Breast epithelium (tissue), 4 donors: ENCODE measurements around the gene PFKP. TPM values are rescaled to one million over a fixed set of nuclear protein-coding genes. Genes with fewer than 3 reads are reported as not detected.

Source experiments
- DNase-seq, 2 donors: peaks; one replicate each; pipeline ENCODE4 v3.0.0-alpha.2; 2019; ENCODE audit warnings: low spot score in 2 of 2
- H3K27ac ChIP-seq, 2 donors: fragments of 200-600 bp; sonication (generic) in 1 of 2; one replicate each; pipeline ENCODE4 v1.5.1; 2016 to 2019; ENCODE audit warnings: mild to moderate bottlenecking in 1 of 2
- H3K27me3 ChIP-seq, 2 donors: fragments of 200-600 bp; sonication (generic) in 1 of 2; one replicate each; pipeline versions ENCODE4 v1.5.1 to v1.6.0; 2017 to 2019; ENCODE audit warnings: control low read depth in 1 of 2, mild to moderate bottlenecking in 1 of 2
- H3K36me3 ChIP-seq: fragments of 200-600 bp; one replicate; pipeline ENCODE4 v1.5.1; 2019
- H3K4me1 ChIP-seq, 2 donors: fragments of 200-600 bp; sonication (generic); one replicate each; pipeline ENCODE4 v1.5.1; 2016 to 2019; ENCODE audit warnings: control low read depth in 1 of 2
- H3K4me3 ChIP-seq, 3 donors: fragments of 200-600 bp; sonication (generic); 1 replicate in 2 of 3; 2 replicates in 1 of 3; pipeline ENCODE4 v1.5.1; 2016 to 2019; ENCODE audit warnings: mild to moderate bottlenecking in 3 of 3, moderate library complexity in 2 of 3
- H3K9me3 ChIP-seq, 2 donors: fragments of 200-600 bp; sonication (generic) in 1 of 2; one replicate each; pipeline ENCODE4 v1.5.1; 2016 to 2019; ENCODE audit warnings: control low read depth in 1 of 2
- POLR2A ChIP-seq: fragments of 450-650 bp; IDR thresholded peaks from one replicate; pipeline ENCODE4 v1.6.1; 2016; ENCODE audit warnings: antibody characterized with exemption, mild to moderate bottlenecking, moderate library complexity
- POLR2AphosphoS5 ChIP-seq, 3 donors: sonication (generic); formaldehyde crosslinking; IDR thresholded peaks; one replicate each; pipeline ENCODE4 v1.6.1; 2017; ENCODE audit warnings: antibody characterized with exemption in 3 of 3
- intact Hi-C: fragments of 100-400 bp; cut with DNase I; formaldehyde crosslinking; loops from one replicate; pipeline ENCODE4 v1.15.1; 2023; ENCODE audit warnings: low total_unique reads
- total RNA-seq, 3 donors: library from RNA; depleted of rRNA; stranded (reverse); fragments of >200 nt; gene quantifications; one replicate each; pipeline ENCODE4 v1.1.0, GENCODE V29; 2016
- TF ChIP-seq, protein P1 (sequence below), 3 donors: fragments of 450-650 bp; IDR thresholded peaks; one replicate each; pipeline ENCODE4 v1.5.1; 2016 to 2017; ENCODE audit warnings: antibody characterized with exemption in 3 of 3, mild to moderate bottlenecking in 3 of 3, moderate library complexity in 3 of 3

PFKP gene
- total RNA-seq, 3 donors from 2014 or later: 16.0 to 37.0 (median 32.9) TPM

DNA sequence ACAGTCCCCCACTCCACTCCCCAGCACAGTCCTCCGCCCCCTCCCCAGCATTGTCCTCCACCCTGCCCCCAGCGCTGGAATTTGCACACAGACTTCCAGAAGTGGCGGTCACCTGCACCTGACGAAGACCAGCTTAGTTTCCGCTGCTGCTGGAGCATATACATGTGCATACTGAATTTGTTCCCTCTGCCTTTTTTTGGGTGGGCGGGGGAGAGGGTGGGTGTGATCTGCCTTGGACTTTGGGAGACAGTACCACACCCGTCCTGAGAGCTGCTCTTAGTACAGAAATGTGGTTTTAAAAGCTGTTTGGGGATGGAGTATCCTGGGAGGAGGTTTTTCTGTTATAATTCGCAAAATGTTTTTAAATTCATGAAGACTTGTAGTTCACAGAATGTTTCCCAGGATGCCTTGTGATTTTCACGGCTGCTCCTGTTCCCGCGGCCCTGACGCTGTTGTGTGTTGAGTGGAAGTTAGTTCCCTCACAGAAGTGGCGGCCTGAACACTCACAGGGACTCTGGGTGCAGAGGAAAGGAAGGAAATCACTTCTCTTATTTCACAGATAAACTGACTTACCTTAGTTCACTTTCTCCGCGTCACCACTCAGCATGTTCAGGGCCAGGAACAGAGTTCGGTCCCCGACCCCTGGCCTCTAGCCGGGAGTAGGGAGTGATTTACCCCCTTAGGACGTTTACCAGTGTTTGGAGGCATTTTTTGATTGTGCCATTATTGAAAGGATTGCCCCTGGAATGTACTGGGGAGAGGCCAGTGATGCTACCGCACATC lies 18.6 kb downstream of the PFKP start:
- TF ChIP-seq POLR2AphosphoS5 (IDR thresholded peaks at IDR 0.05) (no peak), POLR2A (no peak)
- TF ChIP-seq, protein P1, sequence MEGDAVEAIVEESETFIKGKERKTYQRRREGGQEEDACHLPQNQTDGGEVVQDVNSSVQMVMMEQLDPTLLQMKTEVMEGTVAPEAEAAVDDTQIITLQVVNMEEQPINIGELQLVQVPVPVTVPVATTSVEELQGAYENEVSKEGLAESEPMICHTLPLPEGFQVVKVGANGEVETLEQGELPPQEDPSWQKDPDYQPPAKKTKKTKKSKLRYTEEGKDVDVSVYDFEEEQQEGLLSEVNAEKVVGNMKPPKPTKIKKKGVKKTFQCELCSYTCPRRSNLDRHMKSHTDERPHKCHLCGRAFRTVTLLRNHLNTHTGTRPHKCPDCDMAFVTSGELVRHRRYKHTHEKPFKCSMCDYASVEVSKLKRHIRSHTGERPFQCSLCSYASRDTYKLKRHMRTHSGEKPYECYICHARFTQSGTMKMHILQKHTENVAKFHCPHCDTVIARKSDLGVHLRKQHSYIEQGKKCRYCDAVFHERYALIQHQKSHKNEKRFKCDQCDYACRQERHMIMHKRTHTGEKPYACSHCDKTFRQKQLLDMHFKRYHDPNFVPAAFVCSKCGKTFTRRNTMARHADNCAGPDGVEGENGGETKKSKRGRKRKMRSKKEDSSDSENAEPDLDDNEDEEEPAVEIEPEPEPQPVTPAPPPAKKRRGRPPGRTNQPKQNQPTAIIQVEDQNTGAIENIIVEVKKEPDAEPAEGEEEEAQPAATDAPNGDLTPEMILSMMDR (IDR thresholded peaks at IDR 0.05): no peak
- Histone ChIP-seq H3K27me3 (no peaks in the 10 kb centered on the region), H3K4me1 (no peaks in the 10 kb centered on the region), H3K9me3 (no peaks in the 10 kb centered on the region), H3K27ac (no peak overlapping the region), H3K4me3 (no peak overlapping the region), H3K36me3 (no peaks in the 10 kb centered on the region)
- intact Hi-C loops: no loop called here
- no peak for DNase-seq

DNA sequence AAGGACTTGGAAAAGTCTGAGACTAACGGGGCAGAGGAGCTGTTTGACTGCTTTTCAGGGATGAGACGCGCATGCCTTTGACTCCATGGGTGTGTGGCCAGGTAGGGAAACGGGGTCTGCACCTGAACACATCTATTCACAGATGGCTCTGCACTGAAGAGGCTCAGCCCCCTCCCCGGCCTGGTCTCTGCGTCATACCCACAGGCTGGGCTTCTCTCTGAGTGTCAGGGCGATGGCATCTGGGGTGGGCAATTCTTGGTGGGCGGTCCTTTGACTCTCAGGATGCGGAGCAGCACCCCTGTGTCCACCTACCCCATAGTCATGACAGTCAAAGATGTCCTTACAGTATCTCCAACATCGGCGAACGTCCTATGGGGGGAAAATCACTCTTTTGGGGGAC lies 23.0 kb downstream of the PFKP start:
- Histone ChIP-seq H3K4me1 (no peaks in the 10 kb centered on the region), H3K36me3 (no peaks in the 10 kb centered on the region), H3K27me3 (no peaks in the 10 kb centered on the region), H3K4me3 (no peak overlapping the region), H3K9me3 (no peaks in the 10 kb centered on the region), H3K27ac (peak overlapping the region; percentile 81 to 89)
- DNase-seq: no peak
- intact Hi-C loops: no loop called here
- TF ChIP-seq POLR2AphosphoS5 (IDR thresholded peaks at IDR 0.05) (no peak), POLR2A (no peak)
- TF ChIP-seq, protein P1 (IDR thresholded peaks at IDR 0.05): no peak

DNA sequence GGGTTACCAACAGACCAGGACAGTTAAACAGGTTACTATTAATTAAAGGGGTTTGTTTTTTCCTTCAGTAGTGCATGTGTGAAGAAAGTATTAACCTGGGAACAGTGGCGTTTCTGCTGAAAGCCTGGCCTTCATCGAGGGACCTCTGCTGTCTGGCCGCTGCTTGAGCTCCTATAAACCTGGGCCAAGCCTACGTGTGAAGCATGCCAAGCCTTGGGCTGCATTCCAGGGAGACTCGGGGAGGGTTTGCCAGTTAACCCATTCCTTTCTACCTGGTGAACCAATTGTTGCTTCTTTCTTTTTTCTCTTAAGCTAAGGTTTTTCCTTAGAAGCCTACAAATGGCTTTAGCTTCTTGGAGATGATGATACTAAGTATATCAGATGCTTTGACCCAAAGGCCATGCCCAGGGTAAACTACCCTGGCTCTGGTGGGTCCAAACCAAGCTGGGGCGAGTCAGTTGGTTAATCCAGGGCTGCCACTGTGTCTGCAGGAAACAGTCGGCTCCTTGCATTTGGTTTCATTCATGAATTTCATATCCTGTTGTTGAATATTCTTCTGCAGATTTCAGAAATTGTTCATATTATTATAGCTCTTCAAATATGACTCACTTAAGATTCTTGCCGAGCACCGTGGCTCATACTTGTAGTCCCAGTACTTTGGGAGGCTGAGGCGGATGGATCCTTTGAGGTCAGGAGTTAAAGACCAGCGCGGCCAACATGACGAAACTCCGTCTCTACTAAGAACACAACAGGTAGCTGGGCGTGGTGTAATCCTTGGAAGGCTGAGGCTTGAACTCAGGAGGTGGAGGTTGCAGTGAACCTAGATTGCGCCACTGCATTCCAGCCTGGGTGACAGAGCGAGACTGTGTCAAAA lies 23.8 kb downstream of the PFKP start:
- Histone ChIP-seq H3K27me3 (no peaks in the 10 kb centered on the region), H3K9me3 (no peaks in the 10 kb centered on the region), H3K4me1 (peaks cover 0 to 6% of the 10 kb centered on the region in 2 donors), H3K4me3 (peak overlapping the region in 2 of 3 donors; percentile 20 to 26), H3K36me3 (no peaks in the 10 kb centered on the region), H3K27ac (peak overlapping the region; percentile 81 to 89)
- peak in 1 of 2 donors; percentile 91 for DNase-seq
- TF ChIP-seq, protein P1 (IDR thresholded peaks at IDR 0.05): no peak
- TF ChIP-seq POLR2AphosphoS5 (IDR thresholded peaks at IDR 0.05) (peak in 2 of 3 donors; percentile 37 to 38), POLR2A (no peak)
- intact Hi-C loops: no loop called here

DNA sequence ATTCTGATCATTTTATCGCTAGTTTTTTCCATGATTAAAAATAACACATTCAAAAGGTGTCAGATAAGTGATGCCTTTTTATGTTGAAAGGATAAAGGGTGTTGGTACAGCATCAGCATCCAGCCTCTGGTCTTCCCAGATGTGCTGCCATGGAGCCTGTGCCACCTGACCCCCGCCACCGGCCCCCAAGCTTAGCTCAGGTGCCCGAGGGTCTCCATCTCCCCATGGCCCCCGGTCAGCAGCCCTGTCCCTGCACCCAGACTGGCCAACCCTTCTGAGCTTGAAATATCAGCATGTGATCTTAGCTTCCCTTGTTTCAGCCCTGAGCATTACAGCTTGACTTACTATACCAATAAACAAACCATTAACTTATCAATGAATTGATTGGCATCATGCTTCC lies 24.6 kb downstream of the PFKP start:
- H3K27me3 ChIP-seq: no peaks in the 10 kb centered on the region
- H3K9me3 ChIP-seq: no peaks in the 10 kb centered on the region
- peak overlapping the region; percentile 75 to 89 for H3K27ac ChIP-seq
- DNase-seq: no peak
- H3K4me1 ChIP-seq: peaks cover 0 to 8% of the 10 kb centered on the region in 2 donors
- H3K36me3 ChIP-seq: no peaks in the 10 kb centered on the region
- no peak overlapping the region for H3K4me3 ChIP-seq
- intact Hi-C loops: no loop called here
- TF ChIP-seq POLR2AphosphoS5 (IDR thresholded peaks at IDR 0.05) (no peak), POLR2A (no peak)
- TF ChIP-seq, protein P1 (IDR thresholded peaks at IDR 0.05): no peak

DNA sequence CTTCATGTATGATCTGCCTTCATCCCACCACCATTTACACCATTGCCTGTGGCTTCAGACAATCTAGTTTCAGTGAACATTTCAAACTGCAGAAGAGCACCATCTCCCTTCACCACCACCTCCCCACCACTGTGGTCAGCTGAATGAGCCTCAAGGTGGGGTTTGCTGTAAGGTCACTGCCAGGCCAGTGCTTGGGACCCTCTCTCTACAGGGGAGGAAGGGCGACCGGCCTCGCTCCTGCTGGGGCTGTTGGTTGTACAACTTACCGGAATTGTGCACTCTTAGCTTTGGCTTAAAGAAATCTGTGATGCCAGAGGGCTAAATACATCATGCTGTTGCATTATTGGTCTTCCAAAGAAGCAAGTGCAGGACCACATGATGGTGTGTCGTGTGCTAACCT lies 26.6 kb downstream of the PFKP start:
- TF ChIP-seq, protein P1 (IDR thresholded peaks at IDR 0.05): no peak
- no peak for TF ChIP-seq POLR2A
- TF ChIP-seq POLR2AphosphoS5 (IDR thresholded peaks at IDR 0.05): no peak
- Histone ChIP-seq H3K4me1 (peaks cover 0 to 8% of the 10 kb centered on the region in 2 donors), H3K36me3 (no peaks in the 10 kb centered on the region), H3K27me3 (no peaks in the 10 kb centered on the region), H3K9me3 (no peaks in the 10 kb centered on the region), H3K27ac (peak overlapping the region in 1 of 2 donors; percentile 83), H3K4me3 (no peak overlapping the region)
- intact Hi-C loops: no loop called here
- no peak for DNase-seq
